Measurements from ENCODE around the gene DUS1L.

DUS1L gene

DNA sequence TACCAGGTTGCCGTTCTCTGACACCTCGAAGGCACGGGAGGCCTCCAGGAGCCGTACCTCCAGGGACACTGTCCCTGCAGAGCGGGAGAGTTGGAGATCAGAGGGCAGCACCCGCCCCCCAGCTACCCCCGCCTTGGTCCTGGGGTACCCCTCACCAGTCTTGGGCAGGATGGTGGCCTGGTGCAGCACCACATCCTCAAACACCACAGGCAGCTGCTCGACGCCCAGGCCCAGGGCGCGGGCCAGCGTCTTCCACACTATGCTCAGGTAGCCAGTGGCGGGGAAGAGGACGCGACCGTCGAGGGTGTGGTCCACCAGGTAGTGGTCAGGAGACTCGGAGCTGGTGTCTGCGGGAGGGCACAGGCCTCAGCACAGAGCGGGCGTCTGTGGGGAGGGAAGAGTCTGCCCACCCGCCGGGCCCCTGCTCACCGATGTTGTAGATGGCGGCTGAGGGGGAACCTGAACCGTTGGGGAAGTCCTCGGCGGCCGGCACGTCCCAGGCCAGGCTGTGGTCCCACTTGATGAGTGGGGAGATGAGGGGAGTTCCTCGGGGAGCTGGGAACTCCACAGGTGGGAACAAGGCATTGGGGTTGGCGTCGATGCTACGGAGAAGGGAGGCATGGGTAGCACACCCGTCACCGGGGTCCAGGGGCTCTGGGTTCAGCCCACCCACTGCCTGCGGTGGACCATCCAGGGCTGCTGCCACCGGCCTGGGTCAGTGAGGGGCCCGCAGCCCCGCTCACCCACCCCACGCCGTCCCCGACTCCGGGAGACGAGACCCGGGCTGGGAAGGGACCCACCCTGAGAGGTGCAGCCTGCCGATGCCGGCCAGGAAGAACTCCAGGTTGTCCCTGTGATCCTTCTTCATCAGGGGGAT is 22.6 kb upstream of the DUS1L start:
- FAIRE-seq: no peak

DNA sequence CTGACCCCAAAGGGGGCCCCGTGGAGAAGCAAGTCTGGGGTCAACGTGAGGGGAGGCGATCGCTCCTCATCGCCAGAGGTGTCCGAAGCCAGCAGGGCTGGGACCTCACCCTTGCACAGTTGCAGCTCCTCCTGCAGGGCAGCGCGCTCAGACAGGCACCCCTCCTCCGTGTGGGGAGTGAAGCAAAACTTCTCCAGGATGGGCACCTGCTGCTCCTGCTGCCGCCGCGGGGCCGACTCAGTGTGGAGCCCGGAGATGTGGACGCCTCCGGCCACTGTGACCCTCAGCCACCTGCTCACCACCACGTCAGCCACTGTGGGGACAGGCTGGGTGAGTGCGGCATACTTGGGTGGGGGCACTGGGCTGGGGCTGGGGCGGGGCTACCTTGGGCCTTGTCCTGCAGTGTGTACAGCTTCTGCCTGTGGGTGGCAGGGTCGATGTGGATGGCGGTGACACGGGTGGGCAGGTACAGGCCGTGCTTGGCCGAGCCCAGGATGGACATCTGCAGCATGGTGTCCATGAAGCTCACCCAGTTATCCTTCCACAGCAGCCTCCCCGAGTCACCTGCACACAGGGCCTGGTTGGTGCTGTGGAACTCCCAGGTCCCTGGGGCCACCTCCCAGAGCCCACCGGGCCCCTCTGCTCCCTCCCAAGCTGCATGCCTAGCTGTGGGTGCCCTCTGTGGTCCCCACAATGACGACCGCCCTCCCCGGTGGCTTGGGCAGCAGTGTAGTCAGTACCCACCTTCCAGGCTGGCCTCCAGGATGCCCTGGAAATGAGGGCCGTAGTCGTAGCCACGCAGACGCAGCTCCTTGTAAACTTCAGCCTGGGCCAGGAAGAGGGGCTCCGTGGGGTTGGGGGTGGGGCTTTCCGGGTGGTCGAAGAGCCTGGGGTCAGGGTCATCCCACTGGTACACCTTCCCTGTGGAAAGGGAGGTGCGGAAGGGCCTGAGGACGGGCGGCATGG is 21.6 kb upstream of the DUS1L start:
- no peak for FAIRE-seq

GRCh38 chr17:82085931-82086764 is 20.5 kb upstream of the DUS1L start:
- FAIRE-seq: no peak

- FAIRE-seq: no peak
Observed at GRCh38 chr17:82085031-82085861, 19.6 kb upstream of the DUS1L start.

GRCh38 chr17:82084373-82085030 is 18.9 kb upstream of the DUS1L start:
- FAIRE-seq: no peak

- no peak for FAIRE-seq
Observed at GRCh38 chr17:82083533-82084359, 18.1 kb upstream of the DUS1L start.

DNA sequence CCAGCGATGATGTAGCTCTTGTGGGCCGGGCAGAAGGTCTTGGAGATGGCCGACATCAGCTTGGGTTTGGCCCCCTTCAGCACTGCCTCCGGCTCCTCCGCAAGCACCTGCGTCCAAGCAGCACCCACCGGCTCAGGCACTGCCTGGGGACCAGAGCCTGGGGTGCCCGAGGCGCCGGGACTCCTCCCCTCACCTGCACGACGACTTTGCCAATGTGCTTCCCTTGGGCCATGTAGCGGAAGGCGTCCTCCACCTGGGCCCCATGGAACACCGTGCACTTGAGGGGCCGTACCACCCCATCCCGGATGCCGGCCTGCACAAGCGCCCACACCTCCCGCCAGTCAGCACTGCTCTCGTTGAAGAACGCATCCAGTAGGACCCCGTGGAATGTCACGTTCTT is 17.4 kb upstream of the DUS1L start:
- FAIRE-seq: no peak

DNA sequence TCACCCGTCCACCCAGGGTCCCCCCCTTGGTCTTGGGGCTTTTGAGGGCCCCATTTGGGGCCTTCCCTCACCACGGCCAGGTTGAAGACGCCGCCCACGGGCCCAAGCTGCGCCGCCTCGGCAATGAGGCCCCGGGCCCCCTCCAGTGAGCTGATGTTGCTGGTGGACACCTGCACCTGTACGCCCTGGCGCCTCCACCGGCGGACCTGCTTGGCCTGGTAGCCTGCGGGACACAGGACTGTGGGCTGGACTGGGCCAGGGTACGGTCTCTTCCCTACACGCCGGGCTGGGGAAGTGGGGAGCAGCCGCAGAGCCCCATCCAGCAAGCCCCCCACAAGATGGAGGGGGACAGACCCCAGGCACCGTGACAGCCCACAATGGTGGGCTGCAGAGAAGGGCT is 16.9 kb upstream of the DUS1L start:
- FAIRE-seq: no peak

DNA sequence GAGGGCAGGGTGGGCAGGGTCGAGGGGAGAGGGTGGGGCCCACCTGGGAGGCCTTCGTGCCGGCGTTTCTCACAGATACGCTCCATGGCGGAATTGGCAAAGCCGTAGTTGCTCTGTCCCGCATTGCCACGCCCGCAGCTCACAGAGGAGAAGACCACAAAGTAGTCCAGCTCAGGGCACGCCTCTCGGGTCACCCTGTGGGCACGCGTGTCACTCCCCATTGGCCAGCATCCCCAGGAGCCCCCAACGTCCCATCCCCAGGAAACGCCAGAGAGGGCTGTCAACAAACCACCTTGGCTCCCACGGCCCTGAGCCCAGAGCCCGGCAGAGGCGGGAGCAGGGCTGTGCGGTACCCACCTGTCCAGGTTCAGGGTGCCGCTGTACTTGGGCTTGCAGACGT is 16.4 kb upstream of the DUS1L start:
- no peak for FAIRE-seq

DNA sequence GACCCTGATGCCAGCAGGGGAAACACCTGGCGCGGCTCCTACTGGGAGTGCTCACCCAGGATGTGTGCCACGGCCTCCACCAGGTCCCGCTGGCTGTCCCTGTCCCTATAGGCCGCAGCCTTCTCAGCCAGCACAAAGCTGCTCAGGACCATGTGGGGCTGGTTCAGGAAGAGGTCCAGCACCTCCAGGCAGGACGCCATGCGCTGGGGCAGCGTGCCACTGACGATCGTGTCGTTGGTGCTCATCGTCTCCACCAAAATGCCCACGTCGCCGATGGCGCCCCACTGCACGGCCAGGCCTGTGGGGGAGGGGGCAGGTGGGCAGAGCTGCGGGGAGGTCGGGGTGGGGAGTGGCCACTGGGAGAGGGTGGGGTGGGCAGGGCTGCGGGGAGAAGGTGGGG is 15.9 kb upstream of the DUS1L start:
- no peak for FAIRE-seq

GRCh38 chr17:82080789-82081464 is 15.3 kb upstream of the DUS1L start:
- FAIRE-seq: no peak

DNA sequence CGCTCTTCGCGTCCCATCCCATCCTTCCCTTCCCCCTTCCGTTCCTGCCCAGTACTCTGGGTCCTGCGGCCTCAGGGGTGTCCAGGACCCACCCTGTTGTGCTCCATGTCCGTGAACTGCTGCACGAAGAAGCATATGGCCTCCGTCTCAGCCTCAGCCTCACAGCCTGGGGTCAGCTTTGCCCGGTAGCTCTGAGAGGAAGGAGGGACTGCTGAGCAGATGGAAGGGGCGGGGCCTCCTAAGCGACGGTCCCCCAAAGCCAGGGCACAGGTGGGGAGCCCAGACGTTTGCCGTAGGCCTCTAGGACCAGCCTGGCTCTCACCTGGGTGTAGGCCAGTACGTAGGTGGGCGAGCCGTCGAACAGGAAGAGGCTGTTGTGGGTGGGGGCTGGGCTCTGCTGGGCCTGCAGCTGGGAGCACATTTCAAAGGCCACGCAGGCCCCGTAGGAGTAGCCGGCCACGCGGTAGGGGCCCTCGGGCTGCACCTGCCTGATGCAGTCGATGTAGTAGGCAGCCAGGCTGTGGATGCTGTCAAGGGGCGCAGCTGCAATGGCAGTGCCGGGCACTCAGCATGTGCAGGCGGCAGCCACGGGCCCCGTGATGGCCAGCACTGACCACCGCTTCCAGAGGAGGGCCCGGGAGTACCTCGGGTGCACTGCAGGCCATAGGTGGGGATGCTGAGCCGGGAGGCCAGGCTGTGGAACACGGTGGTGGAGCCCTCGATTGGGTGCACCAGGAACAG is 14.6 kb upstream of the DUS1L start:
- FAIRE-seq: no peak

DNA sequence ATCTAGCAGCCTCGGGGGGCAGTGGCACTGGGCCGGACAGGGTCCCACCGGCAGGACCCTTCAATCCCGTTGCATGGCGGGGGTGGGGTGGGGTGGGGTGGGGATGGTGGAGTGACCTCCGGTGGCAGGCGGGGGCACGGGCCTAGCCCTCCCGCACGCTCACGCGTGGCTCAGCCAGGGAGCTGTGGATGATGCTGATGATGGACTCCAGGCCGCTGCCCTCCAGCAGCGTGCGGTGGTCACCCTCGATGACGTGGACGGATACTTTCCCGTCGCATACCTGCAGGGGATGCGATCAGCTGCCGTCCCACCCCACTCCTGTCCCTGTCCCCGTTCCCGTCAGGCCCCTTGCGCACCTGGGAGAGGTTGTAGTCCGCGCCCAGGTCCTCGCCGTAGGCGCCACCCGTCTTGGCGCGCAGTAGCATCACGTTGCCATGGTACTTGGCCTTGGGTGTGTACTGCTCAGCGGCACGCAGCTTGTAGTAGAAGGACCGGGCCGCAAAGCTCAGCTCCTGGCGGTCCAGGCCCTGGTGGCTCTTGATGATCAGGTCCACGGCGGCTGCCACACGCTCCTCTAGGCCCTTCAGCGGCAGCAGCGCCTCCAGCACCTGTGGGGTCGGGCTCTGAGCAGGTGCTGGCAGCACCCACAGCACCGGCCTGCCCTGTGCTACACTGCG is 13.5 kb upstream of the DUS1L start:
- no peak for FAIRE-seq

GRCh38 chr17:82078433-82078832 is 12.8 kb upstream of the DUS1L start:
- no peak for FAIRE-seq

GRCh38 chr17:82077617-82078358 is 12.2 kb upstream of the DUS1L start:
- FAIRE-seq: no peak

DNA sequence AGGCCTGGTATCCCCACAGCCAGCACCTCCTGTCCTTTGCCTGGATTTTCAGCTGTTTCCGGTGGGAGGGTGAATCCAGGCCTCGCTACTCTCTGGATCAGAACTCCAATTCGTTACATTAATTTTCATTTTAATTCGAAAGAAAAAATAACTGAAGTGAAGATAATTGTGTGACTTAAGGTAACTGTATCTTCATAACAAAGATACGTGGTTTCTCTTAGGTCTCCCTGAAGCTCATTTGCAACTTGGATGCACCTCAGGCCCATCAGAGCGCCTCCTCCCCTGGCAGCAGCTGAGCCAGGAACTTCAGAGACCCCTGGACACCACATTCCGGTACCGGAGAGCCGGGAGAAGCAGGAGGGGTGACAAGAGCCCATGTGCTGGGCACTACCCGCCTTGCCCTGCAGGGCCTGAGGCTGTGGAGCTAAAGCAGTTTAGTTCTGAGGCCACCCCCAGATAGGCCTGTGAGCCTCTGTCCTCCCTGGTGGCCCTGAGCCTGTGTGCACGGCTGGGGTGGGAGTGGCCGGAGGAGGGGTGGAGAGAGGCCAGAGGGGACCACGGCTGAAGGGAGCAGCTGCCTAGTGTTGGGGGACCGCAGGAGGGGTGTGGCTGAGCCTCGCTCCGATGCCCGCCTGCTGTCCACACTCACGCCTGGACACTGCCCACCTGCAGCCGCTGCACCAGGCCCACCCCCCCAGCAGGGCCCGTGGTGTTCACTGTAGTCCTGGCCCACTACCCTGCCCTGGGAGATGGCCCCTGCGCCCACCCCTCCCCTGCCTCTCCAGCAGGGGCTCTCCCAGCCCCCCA is 11.4 kb upstream of the DUS1L start:
- no peak for FAIRE-seq

Measured in islet of Langerhans (tissue), 1 donor.